Sigmoid colon (tissue), 4 donors: ENCODE data around the gene PDZD4.
"Not testable (repeated sequence)": the region's sequence is repeated elsewhere in the genome, so short reads cannot be mapped to it uniquely, and the experiment has no call there.

ENCODE experiments used
- POLR2A ChIP-seq, 2 donors: fragments of 450-650 bp; IDR thresholded peaks; one replicate each; pipeline ENCODE4 v1.6.1; 2016; ENCODE audit warnings: antibody characterized with exemption in 2 of 2, mild to moderate bottlenecking in 2 of 2, moderate library complexity in 2 of 2
- POLR2AphosphoS5 ChIP-seq, 4 donors: sonication (generic); formaldehyde crosslinking; IDR thresholded peaks; one replicate each; pipeline ENCODE4 v1.6.1; 2017; ENCODE audit warnings: antibody characterized with exemption in 4 of 4
- TF ChIP-seq, protein P1 (sequence below), 4 experiments: fragments of 450-650 bp in 3 of 4; fragments of 200-600 bp in 1 of 4; IDR thresholded peaks; one replicate each; pipeline ENCODE4 v1.5.1; 2016 to 2019; ENCODE audit warnings: antibody characterized with exemption in 4 of 4, mild to moderate bottlenecking in 3 of 4, moderate library complexity in 2 of 4

DNA sequence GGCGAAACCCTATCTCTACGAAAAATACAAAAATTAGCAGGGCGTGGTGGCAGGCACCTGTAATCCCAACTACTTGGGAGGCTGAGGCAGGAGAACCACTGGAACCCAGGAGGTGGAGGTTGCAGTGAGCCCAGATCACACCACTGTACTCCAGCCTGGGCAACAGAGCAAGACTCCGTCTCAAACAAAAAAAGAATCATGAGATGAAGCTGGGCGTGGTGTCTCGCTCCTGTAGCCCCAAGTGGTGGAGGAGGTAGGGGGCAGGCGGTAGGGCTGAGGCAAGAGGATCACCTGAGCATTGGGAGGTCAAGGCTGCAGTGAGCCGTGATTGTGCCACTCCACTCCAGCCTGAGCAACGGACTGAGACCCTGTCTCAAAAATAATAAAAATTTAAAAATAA, 12.3 kb downstream of the PDZD4 start:
- TF ChIP-seq, protein P1, sequence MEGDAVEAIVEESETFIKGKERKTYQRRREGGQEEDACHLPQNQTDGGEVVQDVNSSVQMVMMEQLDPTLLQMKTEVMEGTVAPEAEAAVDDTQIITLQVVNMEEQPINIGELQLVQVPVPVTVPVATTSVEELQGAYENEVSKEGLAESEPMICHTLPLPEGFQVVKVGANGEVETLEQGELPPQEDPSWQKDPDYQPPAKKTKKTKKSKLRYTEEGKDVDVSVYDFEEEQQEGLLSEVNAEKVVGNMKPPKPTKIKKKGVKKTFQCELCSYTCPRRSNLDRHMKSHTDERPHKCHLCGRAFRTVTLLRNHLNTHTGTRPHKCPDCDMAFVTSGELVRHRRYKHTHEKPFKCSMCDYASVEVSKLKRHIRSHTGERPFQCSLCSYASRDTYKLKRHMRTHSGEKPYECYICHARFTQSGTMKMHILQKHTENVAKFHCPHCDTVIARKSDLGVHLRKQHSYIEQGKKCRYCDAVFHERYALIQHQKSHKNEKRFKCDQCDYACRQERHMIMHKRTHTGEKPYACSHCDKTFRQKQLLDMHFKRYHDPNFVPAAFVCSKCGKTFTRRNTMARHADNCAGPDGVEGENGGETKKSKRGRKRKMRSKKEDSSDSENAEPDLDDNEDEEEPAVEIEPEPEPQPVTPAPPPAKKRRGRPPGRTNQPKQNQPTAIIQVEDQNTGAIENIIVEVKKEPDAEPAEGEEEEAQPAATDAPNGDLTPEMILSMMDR (IDR thresholded peaks at IDR 0.05): not testable (repeated sequence)
- TF ChIP-seq POLR2A, POLR2AphosphoS5 (IDR thresholded peaks at IDR 0.05): not testable (repeated sequence)
